ENCODE measurements around the gene TIPARP.

Gene TIPARP

GRCh38 chr3:156632601-156633000 lies 41.8 kb upstream of the TIPARP start:
- no peaks in the 10 kb centered on the region for H3K27me3 ChIP-seq (ENCODE audit: insufficient read depth, low read length)
- H4K12ac ChIP-seq (ENCODE audit: low read depth, low read length): no peak overlapping the region
- no peaks in the 10 kb centered on the region for H3K79me2 ChIP-seq (ENCODE audit: control insufficient read depth, insufficient read depth, low read length, poor library complexity)
- H3K23ac ChIP-seq (ENCODE audit: low read length): no peak overlapping the region
- H2AK5ac ChIP-seq (ENCODE audit: low read length): no peak overlapping the region
- no peaks in the 10 kb centered on the region for H3K9me3 ChIP-seq (ENCODE audit: insufficient read depth, low read depth, low read length)
- H2BK12ac ChIP-seq (ENCODE audit: low read length): no peak overlapping the region
- no peak overlapping the region for H2AFZ ChIP-seq (ENCODE audit: insufficient read depth, low read length, poor library complexity)
- WGBS (ENCODE audit: extremely low coverage, insufficient coverage, insufficient read length): no CpG with 5 or more reads among the region's 4 CpGs
- H3K4me3 ChIP-seq (ENCODE audit: low read depth, low read length): no peak overlapping the region
- peaks cover 2% of the 10 kb centered on the region in 2 experiments for H3K4me1 ChIP-seq (ENCODE audit: control insufficient read depth in 1 of 2, insufficient read depth in 2 of 2, low read length in 2 of 2)
- no peak overlapping the region for H3K4ac ChIP-seq (ENCODE audit: low read depth, low read length)
- no peak overlapping the region for H3K4me2 ChIP-seq (ENCODE audit: low read length)
- no peak overlapping the region for H3K27ac ChIP-seq (ENCODE audit: low read depth, low read length)
- H4K8ac ChIP-seq (ENCODE audit: low read depth, low read length): no peak overlapping the region
- H4K91ac ChIP-seq (ENCODE audit: low read depth, low read length): no peak overlapping the region
- no peak overlapping the region for H3K9ac ChIP-seq (ENCODE audit: low read length)
- H3K79me1 ChIP-seq (ENCODE audit: low read length): peaks cover 3% of the 10 kb centered on the region
- no peak overlapping the region for H2BK5ac ChIP-seq (ENCODE audit: low read depth, low read length, poor library complexity)
- no peaks in the 10 kb centered on the region for H3K36me3 ChIP-seq (ENCODE audit: control insufficient read depth in 1 of 2, insufficient read depth in 2 of 2, low read length in 2 of 2)
- H3K18ac ChIP-seq (ENCODE audit: low read length): no peak overlapping the region
- H2BK120ac ChIP-seq (ENCODE audit: insufficient read depth, low read length, poor library complexity): no peak overlapping the region
- DNase-seq: no peak
- H3K14ac ChIP-seq (ENCODE audit: low read length): no peak overlapping the region

- Histone ChIP-seq H2AFZ (ENCODE audit: insufficient read depth, low read length, poor library complexity) (no peak overlapping the region), H4K12ac (ENCODE audit: low read depth, low read length) (no peak overlapping the region), H3K4me2 (ENCODE audit: low read length) (no peak overlapping the region), H3K36me3 (ENCODE audit: control insufficient read depth in 1 of 2, insufficient read depth in 2 of 2, low read length in 2 of 2) (no peaks in the 10 kb centered on the region), H3K4ac (ENCODE audit: low read depth, low read length) (no peak overlapping the region), H3K27ac (ENCODE audit: low read depth, low read length) (no peak overlapping the region), H3K9me3 (ENCODE audit: insufficient read depth, low read depth, low read length) (no peaks in the 10 kb centered on the region), H3K18ac (ENCODE audit: low read length) (no peak overlapping the region), H2AK5ac (ENCODE audit: low read length) (no peak overlapping the region), H3K9ac (ENCODE audit: low read length) (no peak overlapping the region), H3K79me1 (ENCODE audit: low read length) (peaks cover 3% of the 10 kb centered on the region), H2BK5ac (ENCODE audit: low read depth, low read length, poor library complexity) (no peak overlapping the region), H2BK120ac (ENCODE audit: insufficient read depth, low read length, poor library complexity) (no peak overlapping the region), H3K4me3 (ENCODE audit: low read depth, low read length) (no peak overlapping the region), H3K14ac (ENCODE audit: low read length) (no peak overlapping the region), H4K91ac (ENCODE audit: low read depth, low read length) (no peak overlapping the region), H3K27me3 (ENCODE audit: insufficient read depth, low read length) (no peaks in the 10 kb centered on the region), H3K79me2 (ENCODE audit: control insufficient read depth, insufficient read depth, low read length, poor library complexity) (no peaks in the 10 kb centered on the region), H4K8ac (ENCODE audit: low read depth, low read length) (no peak overlapping the region), H3K23ac (ENCODE audit: low read length) (no peak overlapping the region), H3K4me1 (ENCODE audit: control insufficient read depth in 1 of 2, insufficient read depth in 2 of 2, low read length in 2 of 2) (peaks cover 2% of the 10 kb centered on the region in 2 experiments), H2BK12ac (ENCODE audit: low read length) (no peak overlapping the region)
- DNase-seq: peak; percentile 90
- WGBS (ENCODE audit: extremely low coverage, insufficient coverage, insufficient read length): no CpG with 5 or more reads among the region's 4 CpGs
Measured at GRCh38 chr3:156633335-156633734, 41.1 kb upstream of the TIPARP start.

- Histone ChIP-seq H3K27ac (ENCODE audit: low read depth, low read length) (no peak overlapping the region), H3K27me3 (ENCODE audit: insufficient read depth, low read length) (no peaks in the 10 kb centered on the region), H3K23ac (ENCODE audit: low read length) (no peak overlapping the region), H3K4me1 (ENCODE audit: control insufficient read depth in 1 of 2, insufficient read depth in 2 of 2, low read length in 2 of 2) (peaks cover 2% of the 10 kb centered on the region in 2 experiments), H4K91ac (ENCODE audit: low read depth, low read length) (no peak overlapping the region), H4K8ac (ENCODE audit: low read depth, low read length) (no peak overlapping the region), H3K4me3 (ENCODE audit: low read depth, low read length) (no peak overlapping the region), H2BK5ac (ENCODE audit: low read depth, low read length, poor library complexity) (no peak overlapping the region), H2BK120ac (ENCODE audit: insufficient read depth, low read length, poor library complexity) (no peak overlapping the region), H3K79me1 (ENCODE audit: low read length) (no peaks in the 10 kb centered on the region), H4K12ac (ENCODE audit: low read depth, low read length) (no peak overlapping the region), H3K9ac (ENCODE audit: low read length) (no peak overlapping the region), H2AK5ac (ENCODE audit: low read length) (no peak overlapping the region), H3K18ac (ENCODE audit: low read length) (no peak overlapping the region), H3K36me3 (ENCODE audit: control insufficient read depth in 1 of 2, insufficient read depth in 2 of 2, low read length in 2 of 2) (no peaks in the 10 kb centered on the region), H3K4ac (ENCODE audit: low read depth, low read length) (no peak overlapping the region), H2BK12ac (ENCODE audit: low read length) (no peak overlapping the region), H3K4me2 (ENCODE audit: low read length) (no peak overlapping the region), H2AFZ (ENCODE audit: insufficient read depth, low read length, poor library complexity) (no peak overlapping the region), H3K79me2 (ENCODE audit: control insufficient read depth, insufficient read depth, low read length, poor library complexity) (no peaks in the 10 kb centered on the region), H3K14ac (ENCODE audit: low read length) (no peak overlapping the region), H3K9me3 (ENCODE audit: insufficient read depth, low read depth, low read length) (no peaks in the 10 kb centered on the region)
- DNase-seq: no peak
- WGBS (ENCODE audit: extremely low coverage, insufficient coverage, insufficient read length): no CpG with 5 or more reads among the region's 3 CpGs
Measured at GRCh38 chr3:156635034-156635433, 39.4 kb upstream of the TIPARP start.

GRCh38 chr3:156635973-156636372 lies 38.4 kb upstream of the TIPARP start:
- H3K4me3 ChIP-seq (ENCODE audit: low read depth, low read length): no peak overlapping the region
- no peaks in the 10 kb centered on the region for H3K36me3 ChIP-seq (ENCODE audit: control insufficient read depth in 1 of 2, insufficient read depth in 2 of 2, low read length in 2 of 2)
- no CpG with 5 or more reads among the region's 3 CpGs for WGBS (ENCODE audit: extremely low coverage, insufficient coverage, insufficient read length)

More at GRCh38 chr3:156635973-156636372, 38.4 kb upstream of the TIPARP start:
- no peak overlapping the region for H3K27ac ChIP-seq (ENCODE audit: low read depth, low read length)
- no peaks in the 10 kb centered on the region for H3K9me3 ChIP-seq (ENCODE audit: insufficient read depth, low read depth, low read length)
- no peaks in the 10 kb centered on the region for H3K79me2 ChIP-seq (ENCODE audit: control insufficient read depth, insufficient read depth, low read length, poor library complexity)
- no peak overlapping the region for H3K9ac ChIP-seq (ENCODE audit: low read length)
- DNase-seq: no peak
- H3K4me1 ChIP-seq (ENCODE audit: control insufficient read depth in 1 of 2, insufficient read depth in 2 of 2, low read length in 2 of 2): peaks cover 0 to 2% of the 10 kb centered on the region in 2 experiments
- no peak overlapping the region for H2AFZ ChIP-seq (ENCODE audit: insufficient read depth, low read length, poor library complexity)
- H4K8ac ChIP-seq (ENCODE audit: low read depth, low read length): no peak overlapping the region
- no peak overlapping the region for H2AK5ac ChIP-seq (ENCODE audit: low read length)
- H2BK12ac ChIP-seq (ENCODE audit: low read length): no peak overlapping the region
- H4K91ac ChIP-seq (ENCODE audit: low read depth, low read length): no peak overlapping the region
- no peak overlapping the region for H2BK5ac ChIP-seq (ENCODE audit: low read depth, low read length, poor library complexity)
- no peak overlapping the region for H3K23ac ChIP-seq (ENCODE audit: low read length)
- H3K4me2 ChIP-seq (ENCODE audit: low read length): no peak overlapping the region
- no peak overlapping the region for H2BK120ac ChIP-seq (ENCODE audit: insufficient read depth, low read length, poor library complexity)
- H3K79me1 ChIP-seq (ENCODE audit: low read length): no peaks in the 10 kb centered on the region
- no peak overlapping the region for H3K14ac ChIP-seq (ENCODE audit: low read length)
- no peak overlapping the region for H3K18ac ChIP-seq (ENCODE audit: low read length)
- H4K12ac ChIP-seq (ENCODE audit: low read depth, low read length): no peak overlapping the region
- no peak overlapping the region for H3K4ac ChIP-seq (ENCODE audit: low read depth, low read length)
- no peaks in the 10 kb centered on the region for H3K27me3 ChIP-seq (ENCODE audit: insufficient read depth, low read length)
